ENCODE results near the gene UBE2J1.
A peak's percentile ranks its signal among the peaks of the same experiment; 100 is the strongest.

Gene UBE2J1

DNA sequence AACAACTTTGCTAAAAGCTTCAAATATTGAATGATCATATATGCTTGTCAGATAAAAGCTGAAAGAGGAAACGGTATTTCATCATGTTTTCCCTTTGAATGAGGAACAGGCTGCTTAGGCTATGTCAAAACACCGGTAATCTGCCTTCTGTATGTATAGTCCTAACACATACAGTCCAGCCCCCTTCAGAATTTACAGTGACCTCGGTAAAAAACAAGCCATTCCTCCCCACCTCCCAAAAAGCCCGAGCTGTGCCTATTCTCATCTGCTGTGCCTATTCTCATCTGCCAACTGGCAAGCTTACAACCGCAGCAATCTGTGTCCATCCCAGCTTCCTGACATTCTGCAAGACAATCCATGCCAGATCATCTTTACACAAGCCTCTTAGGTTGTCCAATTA is 26.8 kb upstream of the UBE2J1 start:
- Histone ChIP-seq H3K9me3 (ENCODE audit: control extremely low read depth in 1 of 5, control insufficient read depth in 4 of 5, insufficient read depth in 2 of 5, low read depth in 1 of 5, low read length in 4 of 5) (no peaks in the 10 kb centered on the region), H3K4me1 (ENCODE audit: control extremely low read depth in 1 of 4, control insufficient read depth in 4 of 4, insufficient read depth in 4 of 4, low read length in 3 of 4) (peaks cover 16 to 37% (median 28%) of the 10 kb centered on the region in 4 experiments), H3K36me3 (ENCODE audit: control insufficient read depth in 4 of 4, insufficient read depth in 4 of 4, low read length in 3 of 4) (peaks cover 0 to 14% (median 0%) of the 10 kb centered on the region in 4 experiments), H3K4me3 (ENCODE audit: control insufficient read depth in 1 of 7, extremely low read depth in 1 of 7, insufficient read depth in 4 of 7, low read depth in 2 of 7, low read length in 6 of 7) (peak overlapping the region in 1 of 7 experiments; percentile 26), H3K27ac (ENCODE audit: insufficient read depth in 1 of 2, low read depth in 1 of 2, low read length in 2 of 2, poor library complexity in 1 of 2, severe bottlenecking in 2 of 2) (no peak overlapping the region), H3K27me3 (replicated peaks in 2 of 5; ENCODE audit: control insufficient read depth in 4 of 5, insufficient read depth in 5 of 5, low read length in 4 of 5) (no peaks in the 10 kb centered on the region)
- peak; percentile 34 to 81 (median 73) for DNase-seq
- ChIA-PET CTCF (interaction anchor here (0.9 to 1.9 kb wide), 7 partner anchors 9 to 53 kb away, joined by 3 to 9 read pairs (median 5); partner anchors contain the start of gene ANKRD6), POLR2A (interaction anchor here (0.5 kb wide), 1 partner anchor 39 kb away, joined by 3 read pairs; no protein-coding TSS in a partner anchor)
- 25% methylated on average over 2 of the region's 5 CpGs for WGBS (ENCODE audit: insufficient coverage)

DNA sequence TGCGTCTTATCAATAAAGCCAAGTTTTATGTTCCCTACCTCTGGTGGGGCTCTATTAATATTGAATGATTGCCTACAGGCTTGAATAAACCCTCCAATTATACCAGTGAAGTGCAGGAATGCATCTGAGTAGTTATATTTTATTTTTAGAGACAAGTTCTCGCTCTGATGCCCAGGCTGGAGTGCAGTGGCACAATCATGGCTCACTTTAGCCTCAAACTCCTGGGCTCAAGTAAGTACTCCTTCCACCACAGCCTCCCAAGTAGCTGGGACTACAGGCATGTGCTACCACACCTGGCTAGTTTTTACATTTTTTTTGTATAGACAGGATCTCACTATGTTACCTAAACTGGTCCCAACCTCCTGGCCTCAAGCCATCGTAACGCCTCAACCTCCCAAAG is 26.1 kb upstream of the UBE2J1 start:
- 100% methylated on average over 2 of the region's 4 CpGs for WGBS (ENCODE audit: insufficient coverage)
- no peak overlapping the region for H3K4me3 ChIP-seq (ENCODE audit: control insufficient read depth in 1 of 7, extremely low read depth in 1 of 7, insufficient read depth in 4 of 7, low read depth in 2 of 7, low read length in 6 of 7)
- peaks cover 0 to 14% (median 0%) of the 10 kb centered on the region in 4 experiments for H3K36me3 ChIP-seq (ENCODE audit: control insufficient read depth in 4 of 4, insufficient read depth in 4 of 4, low read length in 3 of 4)
- peaks cover 16 to 37% (median 28%) of the 10 kb centered on the region in 4 experiments for H3K4me1 ChIP-seq (ENCODE audit: control extremely low read depth in 1 of 4, control insufficient read depth in 4 of 4, insufficient read depth in 4 of 4, low read length in 3 of 4)
- H3K27me3 ChIP-seq (replicated peaks in 2 of 5; ENCODE audit: control insufficient read depth in 4 of 5, insufficient read depth in 5 of 5, low read length in 4 of 5): no peaks in the 10 kb centered on the region
- no peak for DNase-seq
- no peak overlapping the region for H3K27ac ChIP-seq (ENCODE audit: insufficient read depth in 1 of 2, low read depth in 1 of 2, low read length in 2 of 2, poor library complexity in 1 of 2, severe bottlenecking in 2 of 2)
- H3K9me3 ChIP-seq (ENCODE audit: control extremely low read depth in 1 of 5, control insufficient read depth in 4 of 5, insufficient read depth in 2 of 5, low read depth in 1 of 5, low read length in 4 of 5): no peaks in the 10 kb centered on the region
- POLR2A ChIA-PET: interaction anchor here (0.5 kb wide), 1 partner anchor 40 kb away, joined by 3 read pairs; no protein-coding TSS in a partner anchor
- CTCF ChIA-PET: interaction anchor here (0.9 to 1.9 kb wide), 5 partner anchors 9 to 54 kb away, joined by 3 to 9 read pairs (median 5); partner anchors contain the start of gene ANKRD6

DNA sequence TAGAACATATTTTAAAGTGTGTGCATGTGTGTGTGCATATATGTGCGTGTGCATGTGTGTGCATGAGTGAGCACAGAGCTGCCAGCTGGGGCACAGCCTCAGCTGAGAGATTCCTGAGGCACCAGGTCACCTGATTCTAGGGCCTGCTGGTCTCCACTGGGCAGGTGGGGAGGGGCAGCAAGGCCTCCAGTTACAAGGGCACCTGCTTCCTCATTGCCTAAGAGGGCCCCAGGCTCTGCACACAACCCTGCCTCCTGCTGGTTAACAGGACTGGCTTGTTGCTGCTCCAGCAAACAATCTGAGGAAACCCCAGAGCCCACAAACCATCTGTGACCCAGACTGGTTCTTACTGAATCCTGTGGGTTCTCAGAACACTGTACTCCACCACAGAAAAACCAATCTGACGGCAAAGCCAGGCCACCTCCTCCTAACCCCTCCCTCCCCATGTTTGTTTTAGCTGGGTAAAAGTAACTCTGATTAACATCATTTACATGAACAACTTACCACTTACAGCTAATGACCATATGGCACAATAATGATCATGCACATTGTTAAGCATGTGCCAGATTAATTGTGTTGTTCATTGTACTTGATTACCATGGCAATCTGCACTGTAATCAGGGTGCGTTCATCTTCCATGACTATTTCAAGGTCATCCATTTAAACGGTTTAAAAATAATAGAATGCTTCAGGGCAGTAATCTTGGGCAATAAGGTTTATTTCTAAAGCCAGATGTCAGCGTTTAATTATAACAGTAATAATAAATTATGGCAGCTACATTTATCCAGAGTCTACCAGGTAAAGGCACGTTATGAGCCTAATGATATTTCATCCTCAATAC is 23.1 kb upstream of the UBE2J1 start:
- POLR2A ChIA-PET: interaction anchor here (1.0 kb wide), 1 partner anchor 115 kb away, joined by 3 read pairs; no protein-coding TSS in a partner anchor
- Histone ChIP-seq H3K4me1 (ENCODE audit: control extremely low read depth in 1 of 4, control insufficient read depth in 4 of 4, insufficient read depth in 4 of 4, low read length in 3 of 4) (peaks cover 25 to 49% (median 35%) of the 10 kb centered on the region in 4 experiments), H3K36me3 (ENCODE audit: control insufficient read depth in 4 of 4, insufficient read depth in 4 of 4, low read length in 3 of 4) (peaks cover 0 to 19% (median 0%) of the 10 kb centered on the region in 4 experiments), H3K27ac (ENCODE audit: insufficient read depth in 1 of 2, low read depth in 1 of 2, low read length in 2 of 2, poor library complexity in 1 of 2, severe bottlenecking in 2 of 2) (peak overlapping the region in 1 of 2 experiments; percentile 0), H3K4me3 (ENCODE audit: control insufficient read depth in 1 of 7, extremely low read depth in 1 of 7, insufficient read depth in 4 of 7, low read depth in 2 of 7, low read length in 6 of 7) (no peak overlapping the region), H3K9me3 (ENCODE audit: control extremely low read depth in 1 of 5, control insufficient read depth in 4 of 5, insufficient read depth in 2 of 5, low read depth in 1 of 5, low read length in 4 of 5) (no peaks in the 10 kb centered on the region), H3K27me3 (replicated peaks in 2 of 5; ENCODE audit: control insufficient read depth in 4 of 5, insufficient read depth in 5 of 5, low read length in 4 of 5) (no peaks in the 10 kb centered on the region)
- 57% methylated on average over 1 of the region's 6 CpGs for WGBS (ENCODE audit: insufficient coverage)
- peak; percentile 92 to 99 (median 98) for DNase-seq
- CTCF ChIA-PET: interaction anchor here (0.9 to 2.6 kb wide), 20 partner anchors 9 to 393 kb away, joined by 3 to 18 read pairs (median 3); partner anchors contain the start of gene ANKRD6

DNA sequence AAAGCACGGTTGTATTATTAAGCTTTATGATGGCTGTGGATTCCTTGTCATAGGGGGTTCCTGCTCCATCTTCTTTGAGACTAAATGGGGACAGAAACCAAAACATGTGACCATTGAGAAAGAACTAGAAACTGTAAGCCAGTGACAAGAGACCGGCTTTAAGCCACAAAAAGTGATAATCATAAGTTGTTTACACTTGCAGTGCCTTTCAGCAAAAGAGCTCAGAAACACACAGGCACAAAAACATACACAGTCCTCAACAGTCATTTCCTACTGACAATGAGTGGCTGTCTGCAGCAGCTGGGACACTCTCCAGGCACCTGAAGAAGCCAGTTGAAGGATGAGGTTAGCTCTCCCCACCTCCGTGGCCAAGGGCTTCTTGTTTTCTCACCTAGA is 20.0 kb upstream of the UBE2J1 start:
- DNase-seq: peak in 1 of 3 donors; percentile 35
- H3K4me1 ChIP-seq (ENCODE audit: control extremely low read depth in 1 of 4, control insufficient read depth in 4 of 4, insufficient read depth in 4 of 4, low read length in 3 of 4): peaks cover 15 to 37% (median 27%) of the 10 kb centered on the region in 4 experiments
- ChIA-PET CTCF (interaction anchor here (0.8 to 3.5 kb wide), 45 partner anchors 8 to 399 kb away, joined by 3 to 55 read pairs (median 4); partner anchors contain the start of genes ANKRD6, LYRM2 and UBE2J1), POLR2A (interaction anchor here (0.6 kb wide), 1 partner anchor 36 kb away, joined by 3 read pairs; no protein-coding TSS in a partner anchor)
- no peak overlapping the region for H3K4me3 ChIP-seq (ENCODE audit: control insufficient read depth in 1 of 7, extremely low read depth in 1 of 7, insufficient read depth in 4 of 7, low read depth in 2 of 7, low read length in 6 of 7)
- H3K36me3 ChIP-seq (ENCODE audit: control insufficient read depth in 4 of 4, insufficient read depth in 4 of 4, low read length in 3 of 4): peaks cover 0 to 21% (median 0%) of the 10 kb centered on the region in 4 experiments
- H3K9me3 ChIP-seq (ENCODE audit: control extremely low read depth in 1 of 5, control insufficient read depth in 4 of 5, insufficient read depth in 2 of 5, low read depth in 1 of 5, low read length in 4 of 5): no peaks in the 10 kb centered on the region
- no peaks in the 10 kb centered on the region for H3K27me3 ChIP-seq (replicated peaks in 2 of 5; ENCODE audit: control insufficient read depth in 4 of 5, insufficient read depth in 5 of 5, low read length in 4 of 5)
- no peak overlapping the region for H3K27ac ChIP-seq (ENCODE audit: insufficient read depth in 1 of 2, low read depth in 1 of 2, low read length in 2 of 2, poor library complexity in 1 of 2, severe bottlenecking in 2 of 2)
- 38% methylated on average over 3 of the region's 3 CpGs for WGBS (ENCODE audit: insufficient coverage)

DNA sequence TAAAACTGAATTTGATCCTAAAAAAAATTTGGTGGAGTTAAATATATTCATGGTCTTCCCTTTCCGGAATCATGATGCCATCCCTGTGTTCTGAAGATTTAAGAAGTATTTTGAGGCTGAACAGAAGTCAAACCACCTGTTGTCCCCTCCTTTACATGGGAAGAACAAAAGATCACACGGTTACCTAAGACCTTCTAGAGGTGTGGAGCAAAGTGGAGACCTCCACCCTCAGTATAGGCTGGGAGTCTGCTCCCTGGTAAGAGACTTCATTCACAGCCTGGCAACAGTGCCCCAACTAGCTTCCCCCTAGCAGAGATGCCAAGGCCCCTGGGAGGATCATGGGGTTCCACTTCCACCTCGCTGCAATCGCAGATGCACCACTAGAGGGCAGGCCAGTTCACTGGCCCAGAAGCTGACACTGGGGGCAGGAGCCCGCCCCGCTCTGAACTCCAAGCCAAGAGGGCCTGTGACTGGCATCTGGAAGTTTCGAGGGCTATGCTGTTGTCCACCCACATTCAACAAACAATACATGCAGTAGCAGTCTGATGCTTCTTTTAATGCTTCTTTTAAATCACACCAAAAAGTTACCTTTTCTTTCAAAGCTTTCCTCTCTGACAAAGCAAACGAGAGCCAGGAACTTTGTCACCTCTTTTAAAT is 19.5 kb upstream of the UBE2J1 start:
- peak; percentile 85 to 90 (median 86) for DNase-seq
- peaks cover 15 to 37% (median 27%) of the 10 kb centered on the region in 4 experiments for H3K4me1 ChIP-seq (ENCODE audit: control extremely low read depth in 1 of 4, control insufficient read depth in 4 of 4, insufficient read depth in 4 of 4, low read length in 3 of 4)
- ChIA-PET CTCF (interaction anchor here (0.7 to 3.5 kb wide), 49 partner anchors 8 to 398 kb away, joined by 3 to 55 read pairs (median 4); partner anchors contain the start of genes ANKRD6, LYRM2 and UBE2J1), POLR2A (interaction anchor here (0.6 kb wide), 1 partner anchor 36 kb away, joined by 3 read pairs; no protein-coding TSS in a partner anchor)
- H3K9me3 ChIP-seq (ENCODE audit: control extremely low read depth in 1 of 5, control insufficient read depth in 4 of 5, insufficient read depth in 2 of 5, low read depth in 1 of 5, low read length in 4 of 5): no peaks in the 10 kb centered on the region
- no peaks in the 10 kb centered on the region for H3K27me3 ChIP-seq (replicated peaks in 2 of 5; ENCODE audit: control insufficient read depth in 4 of 5, insufficient read depth in 5 of 5, low read length in 4 of 5)
- H3K4me3 ChIP-seq (ENCODE audit: control insufficient read depth in 1 of 7, extremely low read depth in 1 of 7, insufficient read depth in 4 of 7, low read depth in 2 of 7, low read length in 6 of 7): no peak overlapping the region
- peaks cover 0 to 21% (median 0%) of the 10 kb centered on the region in 4 experiments for H3K36me3 ChIP-seq (ENCODE audit: control insufficient read depth in 4 of 4, insufficient read depth in 4 of 4, low read length in 3 of 4)
- 12% methylated on average over 5 of the region's 8 CpGs for WGBS (ENCODE audit: insufficient coverage)
- H3K27ac ChIP-seq (ENCODE audit: insufficient read depth in 1 of 2, low read depth in 1 of 2, low read length in 2 of 2, poor library complexity in 1 of 2, severe bottlenecking in 2 of 2): no peak overlapping the region

DNA sequence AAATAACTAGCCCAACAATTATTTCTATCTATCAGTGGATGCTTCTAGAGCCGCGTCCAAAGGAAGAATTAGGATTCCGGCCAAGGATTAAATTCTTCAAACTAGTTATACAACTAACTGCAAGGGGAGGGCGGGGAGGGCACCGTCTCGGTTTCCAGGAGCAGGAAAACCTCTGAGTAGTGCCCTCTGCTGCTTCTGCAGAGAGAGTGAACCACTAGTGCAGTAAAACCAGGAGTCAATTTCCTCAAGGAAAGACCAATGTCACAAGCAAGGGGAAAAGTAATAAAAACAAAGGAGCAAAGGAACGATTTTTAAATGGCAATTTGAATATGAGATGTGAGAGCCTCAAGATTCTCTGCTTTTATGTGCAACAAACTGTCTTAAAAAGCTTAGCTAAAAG is 16.5 kb upstream of the UBE2J1 start:
- Histone ChIP-seq H3K9me3 (ENCODE audit: control extremely low read depth in 1 of 5, control insufficient read depth in 4 of 5, insufficient read depth in 2 of 5, low read depth in 1 of 5, low read length in 4 of 5) (no peaks in the 10 kb centered on the region), H3K4me3 (ENCODE audit: control insufficient read depth in 1 of 7, extremely low read depth in 1 of 7, insufficient read depth in 4 of 7, low read depth in 2 of 7, low read length in 6 of 7) (peak overlapping the region in 1 of 7 experiments; percentile 4), H3K4me1 (ENCODE audit: control extremely low read depth in 1 of 4, control insufficient read depth in 4 of 4, insufficient read depth in 4 of 4, low read length in 3 of 4) (peaks cover 16 to 48% (median 32%) of the 10 kb centered on the region in 4 experiments), H3K27me3 (replicated peaks in 2 of 5; ENCODE audit: control insufficient read depth in 4 of 5, insufficient read depth in 5 of 5, low read length in 4 of 5) (no peaks in the 10 kb centered on the region), H3K27ac (ENCODE audit: insufficient read depth in 1 of 2, low read depth in 1 of 2, low read length in 2 of 2, poor library complexity in 1 of 2, severe bottlenecking in 2 of 2) (no peak overlapping the region), H3K36me3 (ENCODE audit: control insufficient read depth in 4 of 4, insufficient read depth in 4 of 4, low read length in 3 of 4) (peaks cover 0 to 26% (median 0%) of the 10 kb centered on the region in 4 experiments)
- CTCF ChIA-PET: interaction anchor here (0.8 to 7.2 kb wide), 11 partner anchors 9 to 387 kb away, joined by 3 to 102 read pairs (median 4); partner anchors contain the start of gene UBE2J1
- POLR2A ChIA-PET: interaction anchor here (0.7 kb wide), 1 partner anchor 41 kb away, joined by 3 read pairs; no protein-coding TSS in a partner anchor
- DNase-seq: no peak
- 3% methylated on average over 4 of the region's 7 CpGs for WGBS (ENCODE audit: insufficient coverage)

All from common myeloid progenitor, CD34-positive (primary cell).